ENCODE results near the gene SUZ12.
"Not testable (repeated sequence)": the region's sequence is repeated elsewhere in the genome, so short reads cannot be mapped to it uniquely, and the experiment has no call there.

Gene SUZ12

GRCh38 chr17:32042266-32042665 is 105.5 kb downstream of the SUZ12 start:
- not testable (repeated sequence) for DNase-seq

GRCh38 chr17:32045611-32046010 is 108.8 kb downstream of the SUZ12 start:
- not testable (repeated sequence) for DNase-seq

DNA sequence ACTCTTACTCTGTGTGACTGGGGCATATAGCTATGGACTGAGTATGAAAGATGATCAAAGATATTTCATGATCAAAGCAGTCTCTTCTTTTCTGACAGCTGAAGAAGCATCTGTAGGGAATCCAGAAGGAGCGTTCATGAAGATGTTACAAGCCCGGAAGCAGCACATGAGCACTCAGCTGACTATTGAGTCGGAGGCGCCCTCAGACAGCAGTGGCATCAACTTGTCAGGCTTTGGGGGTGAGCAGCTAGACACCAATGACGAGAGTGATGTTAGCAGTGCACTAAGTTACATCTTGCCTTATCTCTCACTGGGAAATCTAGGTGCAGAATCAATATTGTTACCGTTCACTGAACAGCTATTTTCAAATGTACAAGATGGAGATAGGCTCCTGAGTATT is 110.9 kb downstream of the SUZ12 start:
- DNase-seq = not testable (repeated sequence)

All from midbrain (tissue), 1 donor.